Stimulated activated CD4-positive, alpha-beta T cell treated with anti-CD3 and anti-CD28 coated beads, Interleukin-12 subunit alpha, Interleukin-12 subunit beta, amount 100 ng/mL, for 48 hours (primary cell): ENCODE data around the gene CADM3.

Source experiments
- DNase-seq, 3 donors: peaks; one replicate each; pipeline ENCODE4 v3.0.0-alpha.2; 2020; ENCODE audit warnings: low read depth in 2 of 3, low spot score in 1 of 3

The CADM3 gene

GRCh38 chr1:159172614-159173291 lies 1.3 kb downstream of the CADM3 start:
- no peak for DNase-seq

DNA sequence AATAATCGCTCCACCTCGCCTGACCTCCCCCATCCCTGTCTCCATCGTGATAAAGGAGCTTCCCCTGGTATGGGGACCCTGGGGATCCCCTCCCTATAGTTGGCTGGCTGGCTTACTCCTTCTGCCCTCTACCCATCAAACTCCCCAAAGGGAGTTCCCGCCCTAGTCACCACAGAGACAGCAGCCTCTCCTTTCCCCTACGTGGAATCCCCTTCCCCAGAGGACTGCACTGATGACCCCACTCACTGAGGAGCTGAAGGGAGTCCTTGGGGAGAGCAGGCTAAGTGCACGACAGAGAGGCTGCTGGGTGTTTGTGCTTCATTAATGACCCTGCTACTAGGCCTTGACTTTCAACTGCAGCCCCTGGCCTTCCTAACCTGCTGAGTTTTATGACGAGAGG lies 1.9 kb downstream of the CADM3 start:
- DNase-seq, result no peak

DNA sequence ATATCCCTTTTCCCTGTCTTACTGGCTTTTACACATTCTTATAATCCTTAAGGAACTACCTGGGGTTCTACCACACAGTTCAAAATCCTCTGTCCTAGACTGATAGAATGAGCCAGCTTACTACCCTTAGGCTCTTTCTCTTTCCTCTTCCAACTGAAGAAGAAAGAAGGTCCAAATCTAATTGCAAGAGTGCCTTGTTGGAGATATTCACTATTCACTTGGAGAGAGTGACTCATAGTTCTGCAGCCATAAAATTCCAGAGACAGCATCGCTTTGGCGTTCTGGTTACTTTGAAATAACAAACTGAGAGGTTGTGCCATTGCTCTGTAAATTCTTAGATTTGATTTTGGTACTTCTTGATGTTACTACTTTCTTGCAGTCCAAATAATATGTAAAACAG lies 4.2 kb downstream of the CADM3 start:
- no peak for DNase-seq

DNA sequence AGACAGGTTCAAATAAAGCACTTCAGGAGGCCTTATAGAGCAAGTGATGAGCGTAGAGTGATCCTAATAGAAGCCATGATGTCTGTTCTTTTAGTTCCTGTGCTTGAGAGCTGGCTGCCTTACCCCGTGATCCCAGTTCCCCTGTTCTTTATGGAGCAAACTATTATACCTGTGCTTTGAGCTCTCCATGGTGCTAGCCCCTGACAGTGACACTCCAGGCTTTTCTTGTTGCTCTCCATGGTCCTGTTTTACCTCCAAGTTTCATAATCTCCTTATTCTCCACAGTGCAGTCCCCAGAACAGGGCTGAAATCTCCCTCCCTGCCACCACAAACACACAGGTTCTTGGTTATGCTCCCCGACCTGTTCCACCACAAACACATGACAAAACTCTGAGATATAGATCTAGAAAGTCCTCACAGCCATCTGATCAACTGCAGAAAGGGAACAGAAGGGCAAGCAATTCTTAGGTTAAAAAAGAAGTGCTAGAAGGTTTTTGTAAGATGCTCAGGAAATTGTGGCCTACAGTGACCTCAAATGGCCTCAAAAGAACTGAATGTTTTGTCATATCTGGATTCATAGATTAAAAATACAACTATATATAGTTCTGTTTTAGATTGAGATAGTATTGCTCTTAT lies 6.0 kb downstream of the CADM3 start:
- DNase-seq, result peak in 1 of 3 donors; percentile 5

DNA sequence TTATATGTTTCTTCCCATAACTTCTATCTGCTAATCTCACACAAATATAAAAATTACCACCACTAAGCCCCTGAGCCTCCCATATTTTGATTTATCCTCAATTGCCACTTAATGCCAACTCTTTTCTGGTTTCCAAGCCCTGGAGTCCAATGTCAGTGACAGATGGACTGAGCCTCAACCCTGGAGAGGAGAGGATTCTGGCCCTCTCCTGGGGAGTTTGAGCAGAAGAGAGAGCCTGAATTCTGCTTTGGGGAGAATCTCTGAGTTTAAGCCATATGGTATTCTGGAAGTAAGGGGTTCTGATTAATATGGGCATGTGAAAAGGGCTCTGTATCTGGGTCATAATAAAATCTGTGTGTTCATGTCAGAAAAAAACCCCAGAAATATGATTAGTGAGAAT lies 8.5 kb downstream of the CADM3 start:
- no peak for DNase-seq

- no peak for DNase-seq
These were observed 9.1 kb downstream of the CADM3 start for GRCh38 chr1:159180516-159180915.

DNA sequence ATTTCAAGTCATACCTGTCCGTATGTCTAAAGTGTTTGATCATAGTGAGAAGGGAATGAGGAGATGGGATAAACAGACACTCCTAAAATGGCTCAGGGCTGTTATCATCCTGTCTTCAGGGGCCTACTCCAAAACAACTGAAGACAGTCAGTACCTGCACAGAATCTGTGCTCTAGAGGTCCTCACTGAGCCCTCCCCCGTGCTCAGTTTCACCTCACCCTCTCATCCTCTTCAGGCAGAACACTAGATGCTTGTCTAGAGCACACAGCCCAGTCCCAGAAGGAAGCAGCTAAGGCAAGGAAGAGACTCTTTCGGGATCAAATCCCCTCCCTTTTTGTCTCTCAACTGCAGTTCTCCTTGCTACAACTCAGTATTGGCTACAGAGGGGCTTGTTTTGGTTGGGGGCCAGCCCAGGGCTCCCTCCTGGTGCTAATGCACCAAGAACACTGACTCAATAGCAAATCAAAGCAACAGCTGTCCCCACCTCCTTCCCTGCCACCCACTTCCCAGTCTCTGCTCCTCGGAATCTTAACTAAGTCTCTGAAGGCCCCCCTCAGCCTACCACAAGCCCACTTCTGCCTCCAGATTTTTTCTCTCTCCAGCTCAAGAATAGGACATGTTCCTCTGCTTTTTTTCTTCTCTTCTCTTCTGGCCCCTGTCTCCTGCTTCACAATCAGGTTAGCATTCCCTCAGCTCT lies 10.1 kb downstream of the CADM3 start:
- no peak for DNase-seq

GRCh38 chr1:159184201-159184600 lies 12.8 kb downstream of the CADM3 start:
- no peak for DNase-seq

- no peak for DNase-seq
These were observed 13.7 kb downstream of the CADM3 start for GRCh38 chr1:159185121-159185520.

GRCh38 chr1:159187033-159187432 lies 15.6 kb downstream of the CADM3 start:
- no peak for DNase-seq

DNA sequence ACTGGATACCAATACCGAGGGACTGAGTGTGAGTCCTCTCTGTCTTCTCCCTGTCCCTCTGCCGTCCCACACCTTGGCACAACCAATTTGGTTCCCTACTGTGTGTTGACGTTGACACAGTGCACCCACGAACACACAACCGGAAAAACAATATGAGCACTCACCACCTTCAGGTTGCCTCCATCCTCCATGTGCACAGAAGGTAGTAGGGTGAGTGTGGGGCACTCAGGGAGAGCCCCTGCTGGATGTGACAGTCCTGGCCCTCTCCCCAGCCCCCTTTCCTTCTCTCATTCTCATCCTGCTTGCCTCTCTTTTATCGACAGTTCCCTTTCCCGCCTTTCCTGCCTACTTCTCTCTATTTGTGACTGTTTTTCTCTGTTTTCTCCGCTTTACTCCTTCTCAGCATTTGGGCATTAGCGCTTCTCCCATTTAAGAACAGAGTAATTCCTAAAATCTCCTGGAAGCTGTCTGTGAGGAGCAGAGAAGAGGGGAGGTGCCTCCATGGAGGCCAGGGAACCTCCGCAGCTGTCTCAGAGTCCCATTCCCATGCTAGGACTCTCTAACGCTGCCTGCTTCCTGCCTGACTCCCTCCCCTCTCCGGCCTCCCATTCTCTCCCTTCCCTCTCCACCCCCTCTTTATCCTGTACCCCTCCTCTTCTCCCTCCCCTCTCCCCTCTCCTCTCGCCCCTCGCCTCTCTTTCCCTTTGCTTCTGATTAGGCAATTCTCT lies 16.4 kb downstream of the CADM3 start:
- no peak for DNase-seq

- DNase-seq, result peak in 1 of 3 donors; percentile 7
These were observed 17.0 kb downstream of the CADM3 start for GRCh38 chr1:159188375-159188788.

DNA sequence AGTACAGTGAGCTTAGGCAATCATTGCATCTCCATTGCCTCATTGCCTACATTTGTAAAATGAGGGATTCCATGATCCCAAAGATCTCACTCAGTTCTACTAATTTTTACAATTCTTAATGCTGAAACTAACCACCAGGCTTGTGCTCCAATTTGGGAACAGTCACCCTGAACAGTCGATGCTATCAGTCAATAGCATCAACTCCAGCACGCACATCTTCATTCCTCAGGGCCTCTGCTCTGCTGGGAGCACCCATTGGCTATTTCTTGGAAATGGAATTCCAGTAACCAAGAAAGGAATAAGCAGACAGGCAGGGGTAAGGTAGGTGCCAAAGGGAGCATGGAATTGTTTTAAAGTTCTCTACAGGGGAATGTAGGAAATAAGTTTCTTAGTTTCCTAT lies 19.0 kb downstream of the CADM3 start:
- DNase-seq, result no peak

- DNase-seq, result no peak
These were observed 25.1 kb downstream of the CADM3 start for GRCh38 chr1:159196543-159196942.

DNA sequence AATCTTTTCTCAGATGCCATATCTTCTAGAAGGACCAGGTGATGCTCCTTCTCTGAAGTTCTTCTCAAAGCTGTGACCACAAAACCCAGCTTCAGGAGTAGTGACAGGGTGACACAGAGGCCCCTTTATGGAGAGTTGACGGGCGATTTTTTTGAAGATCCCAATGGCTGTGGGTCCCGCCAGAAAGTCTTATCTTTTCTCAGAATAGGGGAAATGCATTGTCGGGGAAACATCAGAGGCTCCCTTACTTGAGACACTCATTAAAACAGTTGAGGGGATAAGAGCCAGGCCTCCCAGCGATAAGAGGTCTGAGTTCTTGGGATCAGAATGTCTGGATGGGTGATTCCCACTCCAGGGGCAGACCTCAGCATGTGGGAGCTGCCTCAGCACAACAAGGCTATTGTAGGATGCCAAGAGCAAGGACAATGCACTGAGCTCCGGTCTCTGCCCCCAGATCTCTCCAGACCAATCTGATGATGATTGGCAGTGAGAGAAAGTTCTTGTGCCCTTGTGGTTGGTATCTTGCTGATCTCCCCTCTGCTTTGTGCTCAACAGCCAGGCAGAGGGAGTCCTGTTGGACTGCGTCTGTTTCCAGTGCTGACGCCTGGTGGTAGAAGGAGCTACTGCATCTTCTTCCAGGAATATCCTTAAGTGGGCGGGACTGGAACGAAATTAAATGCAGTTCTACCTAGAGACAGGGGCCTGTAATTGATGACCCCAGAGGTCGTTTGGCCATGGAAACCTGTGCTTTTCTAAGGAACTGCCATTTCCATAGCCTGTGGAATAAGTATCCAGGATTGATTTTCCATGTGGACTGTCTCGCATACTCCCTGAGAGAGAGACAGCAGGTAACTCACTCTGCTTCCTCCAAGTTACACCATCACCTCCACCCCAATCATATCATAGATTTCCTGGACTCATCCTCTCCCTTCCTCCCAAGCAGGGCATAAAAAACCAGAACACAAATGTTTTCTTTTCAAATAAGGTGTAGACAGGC lies 26.4 kb downstream of the CADM3 start:
- peak; percentile 43 to 64 (median 59) for DNase-seq

DNA sequence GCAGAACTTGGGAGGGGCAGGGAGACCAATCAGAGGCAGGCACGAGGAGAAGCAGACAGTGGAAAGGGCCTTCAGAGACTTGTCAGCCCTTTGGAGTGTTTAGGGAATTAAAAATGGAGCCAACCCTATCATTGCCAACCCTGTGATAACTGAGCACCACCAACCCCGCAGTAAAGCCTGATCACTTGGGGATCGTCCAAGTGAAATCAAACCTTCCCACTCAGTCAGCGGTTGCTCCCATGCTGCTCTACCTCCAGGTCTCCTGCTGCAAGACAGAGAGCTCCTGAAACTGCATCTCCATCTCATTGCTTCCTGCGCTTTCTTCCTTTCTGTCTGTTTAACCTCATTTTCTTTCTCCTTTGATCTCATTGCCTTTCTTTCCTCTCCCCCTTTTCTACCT lies 28.5 kb downstream of the CADM3 start:
- DNase-seq, result no peak

GRCh38 chr1:159200769-159201168 lies 29.4 kb downstream of the CADM3 start:
- no peak for DNase-seq

GRCh38 chr1:159201642-159202041 lies 30.2 kb downstream of the CADM3 start:
- no peak for DNase-seq

DNA sequence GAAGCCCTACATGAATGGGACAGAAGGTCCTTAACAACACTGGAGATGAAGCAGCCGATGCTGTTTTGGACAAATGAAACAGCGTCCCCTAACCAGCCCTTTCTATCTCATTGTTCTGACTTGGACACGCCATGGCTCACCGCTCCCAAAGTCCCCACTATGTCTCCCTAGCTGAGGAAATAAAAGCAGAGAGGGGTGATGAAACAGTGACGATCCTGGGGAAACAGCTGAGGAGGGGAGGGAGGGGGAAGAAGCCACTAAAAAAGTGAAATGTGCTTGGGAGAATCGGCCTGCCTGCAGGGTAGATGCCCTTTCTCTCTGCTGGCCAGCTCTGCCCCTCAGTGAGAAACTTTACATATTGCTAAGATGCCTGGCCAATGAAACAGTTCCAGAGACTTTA lies 32.2 kb downstream of the CADM3 start:
- DNase-seq, result no peak
